Measurements from ENCODE around the gene ZFHX3.

Gene ZFHX3

GRCh38 chr16:72947379-72948237 lies 100.3 kb downstream of the ZFHX3 start:
- no peak for DNase-seq (ENCODE audit: low read depth)

- DNase-seq (ENCODE audit: low read depth) = no peak
These were observed 101.3 kb downstream of the ZFHX3 start for GRCh38 chr16:72946474-72947194.

GRCh38 chr16:72946063-72946462 lies 101.9 kb downstream of the ZFHX3 start:
- DNase-seq (ENCODE audit: low read depth) = no peak

GRCh38 chr16:72945611-72946010 lies 102.3 kb downstream of the ZFHX3 start:
- no peak for DNase-seq (ENCODE audit: low read depth)

GRCh38 chr16:72944757-72945485 lies 103.0 kb downstream of the ZFHX3 start:
- no peak for DNase-seq (ENCODE audit: low read depth)

- DNase-seq (ENCODE audit: low read depth) = no peak
These were observed 105.9 kb downstream of the ZFHX3 start for GRCh38 chr16:72942021-72942420.

- DNase-seq (ENCODE audit: low read depth) = no peak
These were observed 107.0 kb downstream of the ZFHX3 start for GRCh38 chr16:72940886-72941285.

- no peak for DNase-seq (ENCODE audit: low read depth)
These were observed 108.7 kb downstream of the ZFHX3 start for GRCh38 chr16:72939247-72939646.

- DNase-seq (ENCODE audit: low read depth) = peak; percentile 23
These were observed 109.1 kb downstream of the ZFHX3 start for GRCh38 chr16:72938795-72939164.

- DNase-seq (ENCODE audit: low read depth) = no peak
These were observed 109.8 kb downstream of the ZFHX3 start for GRCh38 chr16:72937916-72938794.

GRCh38 chr16:72937360-72937759 lies 110.6 kb downstream of the ZFHX3 start:
- no peak for DNase-seq (ENCODE audit: low read depth)

- no peak for DNase-seq (ENCODE audit: low read depth)
These were observed 111.5 kb downstream of the ZFHX3 start for GRCh38 chr16:72936408-72936807.

- no peak for DNase-seq (ENCODE audit: low read depth)
These were observed 112.0 kb downstream of the ZFHX3 start for GRCh38 chr16:72935896-72936295.

GRCh38 chr16:72934636-72935403 lies 113.1 kb downstream of the ZFHX3 start:
- DNase-seq (ENCODE audit: low read depth) = peak; percentile 19

GRCh38 chr16:72932677-72933335 lies 115.1 kb downstream of the ZFHX3 start:
- DNase-seq (ENCODE audit: low read depth) = no peak

- DNase-seq (ENCODE audit: low read depth) = no peak
These were observed 115.9 kb downstream of the ZFHX3 start for GRCh38 chr16:72932050-72932449.

- DNase-seq (ENCODE audit: low read depth) = no peak
These were observed 117.5 kb downstream of the ZFHX3 start for GRCh38 chr16:72930396-72930795.

- no peak for DNase-seq (ENCODE audit: low read depth)
These were observed 119.6 kb downstream of the ZFHX3 start for GRCh38 chr16:72928090-72928981.

All from non-pigmented ciliary epithelial cell (primary cell).